Heart right ventricle (tissue), 16 donors: Measurements from ENCODE around the gene DTD1. TPM values are rescaled to one million over a fixed set of nuclear protein-coding genes. Genes with fewer than 3 reads are reported as not detected.

ENCODE experiments used
- ATAC-seq, 8 donors: fragments of 200-7000 bp; cut with Tn5 transposase; one replicate each; pipeline ENCODE4 v1.9.1; 2020; ENCODE audit warnings: mild to moderate bottlenecking in 8 of 8, moderate library complexity in 8 of 8, moderate number of reproducible peaks in 1 of 8
- DNase-seq, 2 donors: peaks; one replicate each; pipeline ENCODE4 v3.0.0-alpha.2; 2020
- H3K27ac ChIP-seq, 10 donors: fragments of 200-600 bp; sonication (generic) in 2 of 10; one replicate each; pipeline versions ENCODE4 v1.5.0 to v1.8.0; 2020 to 2022; ENCODE audit warnings: mild to moderate bottlenecking in 3 of 10
- H3K27me3 ChIP-seq, 7 donors: fragments of 200-600 bp; one replicate each; pipeline ENCODE4 v1.8.0; 2021 to 2022; ENCODE audit warnings: mild to moderate bottlenecking in 2 of 7
- H3K36me3 ChIP-seq, 9 donors: fragments of 200-600 bp; sonication (generic) in 1 of 9; one replicate each; pipeline versions ENCODE4 v1.5.0 to v1.8.0; 2020 to 2022; ENCODE audit warnings: mild to moderate bottlenecking in 2 of 9
- H3K4me1 ChIP-seq, 9 donors: fragments of 200-600 bp; sonication (generic) in 1 of 9; one replicate each; pipeline versions ENCODE4 v1.5.0 to v1.8.0; 2020 to 2022; ENCODE audit warnings: mild to moderate bottlenecking in 4 of 9
- H3K4me3 ChIP-seq, 10 donors: fragments of 200-600 bp; sonication (generic) in 2 of 10; one replicate each; pipeline versions ENCODE4 v1.5.0 to v1.8.0; 2020 to 2022; ENCODE audit warnings: mild to moderate bottlenecking in 7 of 10, moderate library complexity in 2 of 10
- H3K9me3 ChIP-seq, 11 donors: fragments of 200-600 bp in 10 of 11; sonication (generic) in 2 of 11; one replicate each; pipeline versions ENCODE4 v1.5.0 to v1.8.0; 2013 to 2022; ENCODE audit warnings: mild to moderate bottlenecking in 2 of 11, control low read depth in 1 of 11, moderate library complexity in 1 of 11
- CTCF ChIP-seq, 9 donors: fragments of 200-600 bp; sonication (generic) in 2 of 9; IDR thresholded peaks; one replicate each; pipeline versions ENCODE4 v1.5.0 to v1.8.0; 2021 to 2022; ENCODE audit warnings: antibody characterized with exemption in 9 of 9, mild to moderate bottlenecking in 5 of 9, moderate library complexity in 1 of 9
- WGBS, 2 donors: extraction: QIAGEN DNeasy Blood & Tissue Kit; methylation state at CpG; one replicate each; pipeline ENCODE4 v1.1.7; 2013; ENCODE audit warnings: inconsistent platforms in 1 of 2; 5-methylcytosine and 5-hydroxymethylcytosine counted together
- intact Hi-C, 10 donors: fragments of 100-400 bp; cut with DNase I; formaldehyde crosslinking; loops; one replicate each; pipeline versions ENCODE4 v1.11.1 to v1.14.2; 2022
- polyA plus RNA-seq, 2 donors: library from polyadenylated mRNA; stranded (reverse); fragments of 200-250 nt; gene quantifications; one replicate each; pipeline ENCODE4 v1.2.3, GENCODE V29; 2013
- total RNA-seq, 10 donors: library from RNA; stranded (reverse); fragmentation: NEBNext Ultra II Directional in 3 of 10; extraction: Animal tissue kit (Norgen Biotek cat#: 25700) in 3 of 10; gene quantifications; one replicate each; pipeline versions ENCODE4 v1.2.1 to v1.2.4, GENCODE V29; 2021 to 2023
- donor health status: Arrhythmogenic right ventricular cardiomyopathy.
- donor health status: ischemic (EF 13 %, LVEDD 7.1; RV severe dilation, severe dysfunction).
- donor health status: healthy with polysubstance abuse.
- donor health status: DM: no; HTN: yes; CAD: no.
- donor health status: DM: no; HTN: no; CAD: no.
- donor health status: ischemic (EF 25% LVEDD 6.9; RV normal size, moderate dysfunction).
- donor health status: ischemic (EF 25% LVEDD 5.7; RV mildly dilated, moderate dysfunction).
- donor health status: healthy.
- donor health status: DM: yes; HTN: yes; CAD: no.
- donor health status: Ischemic cardiomyopathy.
- donor health status: ischemic (EF 35%, LVEDD 5.7; RV mildly dilated, moderate dysfunction).
- donor health status: nonischemic (EF 11% LVEDD 7.7; RV severe dilation, severe dysfunction).
- donor health status: DM: yes; HTN: yes; CAD: no.
- donor health status: PGD.
- donor health status: ischemic (EF 29% LVEDD 5.4; RV normal size, mild dysfunction).
- donor health status: nonischemic (EF 23%, LVEDD 6.1; RV moderate dilation, normal function).

Gene DTD1
- total and polyA plus RNA-seq, 12 donors: 5.2 to 31.9 (median 14.3) TPM

GRCh38 chr20:18677126-18677525 lies 89.3 kb downstream of the DTD1 start:
- TF ChIP-seq CTCF (IDR thresholded peaks at IDR 0.05): no peak
- Histone ChIP-seq H3K9me3 (no peaks in the 10 kb centered on the region), H3K4me3 (no peak overlapping the region), H3K27ac (no peak overlapping the region), H3K4me1 (no peaks in the 10 kb centered on the region), H3K36me3 (no peaks in the 10 kb centered on the region), H3K27me3 (no peaks in the 10 kb centered on the region)
- DNase-seq: no peak
- intact Hi-C loops: no loop called here
- no peak for ATAC-seq
- 74 to 76% methylated on average over 4 of the region's 4 CpGs for WGBS, 2 donors

- Histone ChIP-seq H3K4me1 (no peaks in the 10 kb centered on the region), H3K4me3 (no peak overlapping the region), H3K9me3 (no peaks in the 10 kb centered on the region), H3K36me3 (no peaks in the 10 kb centered on the region), H3K27me3 (no peaks in the 10 kb centered on the region), H3K27ac (no peak overlapping the region)
- intact Hi-C loops: no loop called here
- TF ChIP-seq CTCF (IDR thresholded peaks at IDR 0.05): no peak
- DNase-seq (no peak), ATAC-seq (no peak)
- WGBS, 2 donors: 80 to 89% methylated on average over 10 of the region's 10 CpGs
Measured at GRCh38 chr20:18678549-18679419, 90.9 kb downstream of the DTD1 start.

GRCh38 chr20:18683839-18684238 lies 96.0 kb downstream of the DTD1 start:
- TF ChIP-seq CTCF (IDR thresholded peaks at IDR 0.05): no peak
- no peaks in the 10 kb centered on the region for H3K9me3 ChIP-seq
- intact Hi-C loops: no loop called here
- no peaks in the 10 kb centered on the region for H3K36me3 ChIP-seq
- no peaks in the 10 kb centered on the region for H3K4me1 ChIP-seq
- ATAC-seq: no peak
- H3K27me3 ChIP-seq: no peaks in the 10 kb centered on the region
- DNase-seq: no peak
- no peak overlapping the region for H3K4me3 ChIP-seq
- H3K27ac ChIP-seq: no peak overlapping the region

GRCh38 chr20:18684775-18685174 lies 96.9 kb downstream of the DTD1 start:
- Histone ChIP-seq H3K4me3 (no peak overlapping the region), H3K36me3 (no peaks in the 10 kb centered on the region), H3K27me3 (no peaks in the 10 kb centered on the region), H3K9me3 (no peaks in the 10 kb centered on the region), H3K27ac (no peak overlapping the region), H3K4me1 (no peaks in the 10 kb centered on the region)
- ATAC-seq (no peak), DNase-seq (no peak)
- intact Hi-C loops: no loop called here
- TF ChIP-seq CTCF (IDR thresholded peaks at IDR 0.05): no peak
- 90 to 93% methylated on average over 2 of the region's 2 CpGs for WGBS, 2 donors
